Stimulated activated naive CD4-positive, alpha-beta T cell treated with Interleukin-2 at 50 U/mL for 16 hours (primary cell): ENCODE results near the gene CSNK1A1.
"Not testable (repeated sequence)": the region's sequence is repeated elsewhere in the genome, so short reads cannot be mapped to it uniquely, and the experiment has no call there.

Experiments
- DNase-seq: peaks from one replicate; lab custom pipeline; 2025; lab: John Stamatoyannopoulos, UW

The CSNK1A1 gene

DNA sequence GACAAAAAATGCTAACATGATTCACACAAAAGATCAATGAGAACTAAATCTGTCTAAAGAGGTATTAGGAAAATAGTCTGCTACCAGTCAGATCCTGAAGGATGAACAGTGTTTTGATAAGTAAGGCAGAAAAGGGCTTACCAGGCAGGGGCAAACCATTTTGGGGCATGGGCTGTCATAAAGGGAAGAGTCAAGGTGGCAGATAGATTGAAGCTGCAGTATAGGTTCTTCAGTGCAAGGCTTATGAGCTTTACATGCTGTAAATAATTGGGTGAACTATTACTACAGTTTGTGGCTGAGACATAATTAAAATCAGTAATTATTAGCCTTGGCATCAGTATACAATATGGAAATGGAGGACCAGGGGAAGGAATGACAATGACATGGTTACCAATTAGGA, 21.8 kb downstream of the CSNK1A1 start:
- DNase-seq, result no peak

DNA sequence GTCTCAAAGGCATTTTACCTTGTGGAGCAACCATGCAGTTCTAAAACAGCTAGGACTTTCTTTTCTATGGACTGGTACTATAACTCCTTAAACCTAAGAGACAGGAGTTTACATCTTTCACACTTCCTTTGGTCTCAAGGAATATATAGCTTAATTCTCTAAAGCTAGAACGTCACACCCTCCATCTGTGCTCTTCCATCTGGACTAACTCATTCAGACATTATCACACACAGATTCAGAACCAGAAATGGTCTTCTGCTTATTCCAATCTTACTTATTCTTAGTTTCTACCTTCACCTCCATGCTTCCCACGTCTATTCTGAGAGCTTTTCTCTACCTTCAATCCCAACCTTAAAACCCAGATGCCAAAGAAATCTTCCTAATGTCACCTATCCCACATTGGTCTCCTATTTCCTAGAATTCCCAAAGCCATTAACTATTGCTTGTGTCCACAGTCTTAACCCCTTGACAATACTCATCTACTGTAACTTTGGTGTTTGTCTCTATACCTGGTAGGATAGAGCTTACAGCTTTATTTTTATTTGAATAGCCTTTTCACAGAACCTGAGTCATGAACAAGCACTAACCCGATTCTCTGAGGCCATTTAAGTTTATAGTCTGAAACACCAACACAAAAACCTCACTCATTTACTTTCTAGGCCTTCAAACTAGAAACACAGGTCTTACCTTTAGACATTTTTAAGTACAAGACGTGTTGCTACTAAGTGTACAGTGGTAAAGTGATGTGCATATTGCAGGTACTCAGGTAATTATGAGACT, 22.8 kb downstream of the CSNK1A1 start:
- DNase-seq, result no peak

DNA sequence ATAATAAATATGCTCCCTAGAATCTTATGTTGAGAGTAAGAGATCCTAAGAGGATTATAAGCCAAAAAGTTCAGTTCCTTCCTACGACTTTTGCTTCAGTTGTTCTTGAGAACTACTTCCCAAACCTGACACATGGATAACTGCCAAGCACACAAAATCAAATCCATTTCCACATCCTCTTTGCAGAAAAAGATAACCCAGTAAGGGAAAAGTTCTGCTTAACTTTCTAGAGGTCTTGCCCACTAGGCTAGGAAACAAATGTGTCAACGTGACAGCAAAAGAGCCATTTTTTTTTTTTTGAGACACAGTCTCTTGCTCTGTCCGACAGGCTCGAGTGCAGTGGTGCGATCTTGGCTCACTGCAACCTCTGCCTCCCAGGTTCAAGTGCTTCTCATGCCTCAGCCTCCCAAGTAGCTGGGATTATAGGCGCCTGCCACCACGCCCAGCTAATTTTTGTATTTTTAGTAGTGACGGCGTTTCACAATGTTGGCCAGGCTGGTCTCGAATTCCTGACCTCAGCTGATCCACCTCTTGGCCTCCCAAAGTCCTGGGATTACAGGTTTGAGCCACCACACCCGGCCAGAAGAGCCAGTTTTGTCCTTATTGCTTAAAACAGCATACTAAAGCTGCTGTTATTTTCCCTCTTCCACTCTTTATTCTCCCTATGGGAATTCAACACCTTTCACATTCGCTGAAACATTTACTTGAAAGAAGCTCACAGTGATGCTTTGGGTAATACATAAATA, 24.2 kb downstream of the CSNK1A1 start:
- DNase-seq, result no peak

DNA sequence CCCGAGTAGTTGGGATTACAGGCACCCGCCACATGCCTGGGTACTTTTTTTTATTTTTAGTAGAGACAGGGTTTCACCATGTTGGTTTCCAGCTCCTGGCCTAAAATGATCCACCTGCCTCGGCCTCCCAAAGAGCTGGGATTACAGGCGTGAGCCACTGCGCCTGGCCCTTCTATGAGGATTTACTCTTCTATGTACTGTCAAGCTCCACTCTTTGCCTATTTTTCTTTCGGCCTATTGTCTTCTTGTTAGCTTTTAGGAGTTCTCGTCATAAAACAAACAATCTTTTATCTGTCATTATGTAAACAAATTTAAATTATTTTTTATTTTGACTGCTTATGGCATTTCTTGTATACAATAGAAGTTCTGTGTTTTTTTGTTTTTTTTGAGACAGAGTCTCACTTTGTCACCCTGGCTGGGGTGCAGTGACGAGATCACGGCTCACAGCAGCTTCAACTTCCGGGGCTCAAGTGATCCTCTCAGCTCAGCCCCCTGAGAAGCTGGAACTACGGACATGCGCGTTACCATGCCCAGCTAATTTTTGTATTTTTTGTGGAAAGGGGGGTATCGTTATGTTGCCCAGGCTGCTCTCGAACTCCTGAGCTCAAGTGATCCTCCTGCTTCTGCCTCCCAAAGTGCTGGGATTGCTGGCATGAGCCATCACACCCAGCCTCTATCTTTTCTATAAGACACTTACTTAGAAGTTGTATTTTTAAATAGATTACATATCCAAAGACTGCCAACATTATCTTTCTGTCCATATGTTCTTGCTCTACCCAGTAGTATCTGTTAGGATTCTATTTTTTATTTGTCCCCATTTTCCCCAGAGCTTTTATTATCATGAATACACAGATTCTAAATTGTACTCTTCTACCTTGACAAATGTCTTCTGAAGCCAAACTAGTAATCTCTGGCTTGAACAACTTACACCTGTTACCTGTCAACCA, 29.2 kb downstream of the CSNK1A1 start:
- no peak for DNase-seq

DNA sequence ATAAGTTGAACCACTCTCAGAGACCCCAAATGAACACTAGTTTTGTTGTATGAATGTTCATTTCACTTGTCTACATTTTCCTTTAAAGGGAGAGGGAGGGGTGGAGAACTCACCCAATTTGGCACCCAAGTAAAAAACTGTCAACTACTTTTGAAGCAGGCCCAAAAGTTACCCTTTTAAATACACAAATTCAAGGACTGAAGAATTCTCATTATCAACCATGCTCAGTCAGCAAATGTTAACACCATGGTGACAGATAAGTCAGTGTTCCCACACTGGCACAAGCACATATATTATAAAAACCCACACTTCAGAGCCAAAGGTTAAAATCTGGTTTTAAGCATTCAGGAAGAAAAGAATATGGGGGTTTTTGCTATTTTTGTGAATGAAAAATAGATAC, 31.6 kb downstream of the CSNK1A1 start:
- DNase-seq, result no peak

DNA sequence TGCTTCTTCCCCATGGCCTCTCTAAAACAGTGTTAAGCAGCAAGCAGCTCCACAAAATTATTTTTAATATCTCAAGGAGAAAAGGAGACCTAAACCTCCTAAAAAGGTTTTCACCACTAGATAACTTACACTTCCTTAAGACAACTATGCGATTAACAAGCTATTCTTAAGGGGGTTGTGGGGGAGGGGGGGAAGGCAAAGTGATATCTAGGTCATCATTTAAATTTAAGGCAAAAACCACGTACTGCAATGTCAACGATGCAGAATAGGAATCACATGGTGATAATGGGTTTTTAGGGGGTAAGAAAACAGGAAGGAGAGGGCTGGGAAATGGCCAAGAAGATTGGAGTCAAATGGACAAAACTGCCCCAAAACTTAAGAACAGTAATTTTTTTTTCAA, 32.6 kb downstream of the CSNK1A1 start:
- DNase-seq, result no peak

DNA sequence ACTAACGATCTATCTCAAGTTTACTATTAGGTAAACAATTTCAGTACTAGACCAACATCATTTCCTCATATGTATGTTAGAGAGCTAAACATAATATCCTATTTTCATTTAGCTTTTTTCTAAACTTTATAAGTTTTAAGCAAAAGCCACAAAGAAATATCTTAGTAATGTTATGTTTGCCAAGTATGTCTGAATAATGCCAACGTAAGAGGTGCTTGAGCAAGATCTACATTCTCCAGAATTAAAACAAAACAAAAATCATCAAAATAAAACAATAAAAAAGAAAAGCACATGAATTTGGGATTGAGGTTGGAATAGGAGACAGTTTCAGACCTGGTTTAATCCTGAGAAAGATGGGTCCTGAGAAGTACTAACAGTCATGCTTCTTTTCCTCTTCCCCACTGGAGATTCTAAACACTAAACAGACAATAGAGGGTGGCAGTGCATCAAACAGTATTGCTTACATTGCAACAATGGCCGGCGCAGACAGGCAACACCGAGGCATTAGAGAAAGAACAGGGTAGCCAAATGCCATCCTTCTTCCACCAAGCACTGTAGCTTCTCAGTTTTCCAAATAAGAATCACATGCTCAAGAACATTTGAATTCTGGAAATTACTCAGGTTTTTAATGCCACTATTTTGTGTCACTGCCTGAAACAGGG, 33.6 kb downstream of the CSNK1A1 start:
- no peak for DNase-seq

DNA sequence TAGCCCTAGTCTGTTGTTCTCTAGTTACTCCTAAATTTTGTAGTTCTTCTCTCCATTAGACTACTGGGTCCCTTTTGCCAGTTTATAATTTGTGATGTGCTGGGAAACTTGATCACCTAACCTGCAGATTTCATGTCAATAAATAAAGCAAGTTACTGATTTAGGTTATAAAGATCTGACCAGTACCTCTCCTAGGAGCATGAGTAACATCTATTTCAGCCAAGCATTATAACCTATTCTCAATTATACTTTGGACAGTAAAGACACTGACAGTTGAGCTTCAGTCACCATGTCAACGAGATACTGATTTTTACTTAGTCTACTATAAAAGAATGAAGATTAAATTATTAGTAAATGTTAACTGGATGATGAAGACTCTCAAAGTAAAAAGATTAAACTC, 36.7 kb downstream of the CSNK1A1 start:
- DNase-seq, result no peak

DNA sequence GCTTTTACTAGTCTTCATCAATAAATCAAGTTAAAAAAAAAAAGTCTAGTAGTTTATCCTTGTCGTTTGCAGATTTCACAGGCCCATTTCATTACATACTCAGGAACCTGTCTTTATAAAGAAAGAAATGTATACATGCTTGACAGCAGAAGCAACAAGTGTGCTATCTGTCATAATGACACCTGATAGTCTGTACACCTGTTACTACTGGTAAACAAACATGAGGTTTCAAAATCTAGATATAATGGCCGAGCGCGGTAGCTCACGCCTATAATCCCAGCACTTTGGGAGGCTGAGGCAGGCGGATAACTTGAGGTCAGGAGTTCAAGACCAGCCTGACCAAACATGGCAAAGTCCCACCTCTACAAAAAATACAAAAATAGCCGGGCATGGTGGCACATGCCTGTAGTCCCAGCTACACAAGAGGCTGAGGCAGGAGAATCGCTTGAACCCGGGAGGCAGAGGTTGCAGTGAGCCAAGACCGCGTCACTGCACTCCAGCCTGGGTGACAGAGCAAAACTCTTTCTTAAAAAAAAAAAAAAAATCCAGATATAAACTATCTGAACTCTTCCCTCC, 37.8 kb downstream of the CSNK1A1 start:
- not testable (repeated sequence) for DNase-seq

DNA sequence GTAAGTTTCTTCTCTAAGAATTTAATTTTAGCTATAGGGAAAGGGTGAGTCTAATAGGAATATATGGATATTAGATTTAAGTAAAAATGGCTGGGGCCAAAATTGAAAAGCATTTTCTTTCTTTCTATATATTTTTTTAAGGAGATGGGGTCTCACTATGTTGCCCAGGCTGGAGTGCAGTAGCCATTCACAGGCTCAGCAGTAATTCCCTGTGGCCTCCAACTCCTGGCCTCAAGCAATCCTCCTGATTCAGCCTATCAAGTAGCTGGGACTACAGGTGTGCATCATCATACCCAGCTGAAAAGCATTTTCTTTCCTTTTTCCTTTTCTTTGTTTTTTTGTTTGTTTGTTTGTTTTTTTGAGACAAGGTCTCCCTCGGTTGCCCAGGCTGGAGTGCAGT, 41.1 kb downstream of the CSNK1A1 start:
- no peak for DNase-seq

DNA sequence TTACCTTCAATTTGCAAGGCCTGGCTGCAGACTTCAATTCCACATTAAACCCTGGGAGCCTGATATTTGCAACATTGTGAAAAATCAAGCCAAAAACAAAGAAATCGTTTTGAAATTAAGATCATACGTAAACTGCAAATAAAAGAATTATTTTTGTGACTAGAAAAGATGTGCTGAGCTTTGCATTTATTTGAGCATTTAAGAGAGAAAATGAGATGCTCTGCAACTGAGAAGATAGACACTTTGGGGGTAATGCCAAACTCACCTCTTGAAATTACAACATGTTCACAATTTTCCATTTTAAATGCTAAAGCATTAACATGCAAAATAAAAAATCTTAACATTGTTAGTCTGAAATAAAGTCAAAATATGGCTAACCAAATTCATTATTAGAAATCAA, 46.6 kb downstream of the CSNK1A1 start:
- DNase-seq, result no peak

DNA sequence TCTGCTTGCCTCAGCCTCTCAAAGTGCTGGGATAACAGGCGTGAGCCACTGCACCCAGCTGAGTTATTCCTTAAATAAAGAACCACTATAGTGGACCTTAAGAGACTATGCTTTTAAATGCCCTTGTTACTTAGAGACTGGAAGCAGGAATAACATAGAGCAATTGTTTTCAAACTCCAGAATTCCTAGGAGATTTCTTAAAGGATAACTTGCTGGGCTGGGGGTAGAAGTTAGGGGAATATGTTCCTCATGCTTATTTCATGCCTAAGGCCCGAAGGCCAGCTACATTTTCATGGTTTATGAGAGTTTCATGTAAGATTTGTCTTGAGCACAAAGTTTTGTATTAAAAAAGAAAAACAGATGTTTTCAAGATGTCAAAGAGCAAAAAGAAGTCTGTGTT, 48.2 kb downstream of the CSNK1A1 start:
- DNase-seq, result no peak

DNA sequence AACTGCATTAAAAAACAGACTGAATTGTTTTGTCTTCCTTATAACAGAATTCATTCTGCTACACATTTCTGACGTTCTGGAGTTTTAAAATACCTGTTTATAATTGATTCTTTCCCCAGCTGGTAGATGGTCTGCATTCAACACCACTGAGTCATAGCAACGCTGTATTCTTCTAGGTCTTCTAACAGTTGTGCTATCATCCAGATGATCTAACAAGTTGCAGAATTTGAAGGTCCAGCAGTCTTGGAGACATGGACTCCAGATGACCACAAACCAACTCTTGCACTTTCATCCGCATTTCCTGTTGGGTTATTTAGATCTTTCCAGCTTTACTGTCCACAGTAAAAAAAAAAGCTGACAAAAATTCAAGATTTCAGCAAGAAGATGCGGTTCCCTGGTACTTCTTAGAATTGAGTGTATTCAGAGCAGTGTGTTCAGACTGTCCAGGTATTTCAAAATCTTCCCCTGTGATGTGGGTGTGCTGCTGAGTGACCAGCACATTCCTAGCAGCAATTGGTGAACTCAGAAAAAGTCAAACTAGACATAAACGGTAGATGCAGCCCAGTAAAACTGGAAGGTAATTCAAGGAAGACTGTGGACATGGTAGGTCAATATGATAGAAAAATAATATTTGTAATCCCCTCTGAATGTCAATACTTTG, 50.2 kb downstream of the CSNK1A1 start:
- no peak for DNase-seq

DNA sequence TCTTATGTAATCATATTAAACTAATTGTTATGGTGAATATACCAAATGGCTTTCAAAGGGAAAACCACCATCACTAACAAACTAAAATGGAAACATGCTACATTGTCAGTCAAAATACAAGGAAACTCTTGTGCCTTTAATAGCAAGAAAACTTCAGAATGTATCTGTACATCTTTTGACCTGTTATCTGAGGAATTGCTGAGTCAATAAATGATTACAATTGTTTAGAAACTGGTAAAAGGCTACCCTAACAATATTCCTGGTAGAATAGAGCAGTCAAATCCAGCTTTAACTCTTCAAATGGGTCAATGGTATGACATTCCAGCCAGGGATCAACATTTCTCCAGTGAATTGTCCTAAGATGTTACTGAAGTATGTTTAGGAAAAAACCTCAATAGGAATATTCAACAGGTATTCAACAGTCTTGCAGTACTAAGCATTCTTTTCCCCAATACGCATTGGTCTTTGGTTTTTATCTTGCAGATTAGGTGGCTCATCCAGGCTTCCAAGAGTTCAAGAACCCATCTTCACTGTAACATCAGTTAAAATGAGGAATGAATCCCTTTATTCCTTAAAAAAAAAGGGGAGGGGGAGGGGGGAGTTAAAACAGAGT, 52.4 kb downstream of the CSNK1A1 start:
- no peak for DNase-seq

DNA sequence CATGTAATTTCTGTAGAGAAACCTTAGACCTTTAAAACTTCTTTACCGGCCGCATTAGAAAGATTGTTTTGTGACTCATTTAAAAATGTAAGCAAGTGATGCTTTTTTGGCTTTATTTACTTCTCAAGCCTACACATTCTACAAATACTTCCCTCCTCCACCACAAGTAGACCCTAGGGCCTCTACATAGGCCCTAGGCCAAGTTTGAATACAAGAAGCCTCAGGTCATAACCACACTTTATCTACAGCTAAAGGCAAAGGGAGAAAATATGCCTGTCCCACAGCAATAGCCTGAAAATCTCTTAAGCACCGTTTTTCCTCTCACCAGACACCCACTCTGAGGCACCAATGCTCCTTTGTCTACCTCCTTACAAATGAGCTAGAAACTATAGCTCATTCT, 53.9 kb downstream of the CSNK1A1 start:
- no peak for DNase-seq

DNA sequence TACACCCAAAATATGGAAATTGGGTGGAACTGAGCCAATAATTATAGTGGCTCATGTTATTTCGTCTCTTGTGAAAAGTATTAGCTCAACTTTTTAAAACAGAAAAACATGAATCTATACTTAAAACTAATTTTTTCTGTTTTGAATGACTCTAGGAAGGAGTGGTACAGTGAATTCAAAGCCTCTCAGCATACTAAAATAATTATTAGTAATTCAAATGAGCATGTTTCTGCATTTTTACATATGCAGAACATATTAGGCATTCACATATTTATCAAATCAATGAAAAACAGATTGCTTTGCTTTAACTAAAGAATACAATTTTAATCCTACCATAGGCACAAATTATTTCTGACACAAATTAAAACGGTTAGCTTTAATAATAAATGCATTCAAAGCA, 54.3 kb downstream of the CSNK1A1 start:
- DNase-seq, result no peak

DNA sequence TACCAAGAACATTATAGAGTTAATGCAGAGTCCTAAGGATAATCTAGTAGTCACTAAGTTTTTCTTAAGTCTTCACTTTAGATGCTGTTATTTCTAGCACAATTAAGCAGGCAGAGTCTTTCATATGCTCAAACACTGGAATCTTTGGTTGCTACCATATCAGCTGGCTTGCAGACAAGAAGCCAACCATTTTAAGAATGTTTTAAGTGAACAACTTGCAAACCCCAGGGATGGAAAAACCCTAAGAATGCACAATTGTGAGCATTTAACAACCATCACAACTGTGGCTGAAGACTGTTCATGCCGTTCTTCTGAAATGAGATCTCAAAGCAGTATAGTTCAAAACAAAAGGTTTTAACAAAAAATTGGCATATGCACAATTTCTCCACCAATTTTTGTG, 55.1 kb downstream of the CSNK1A1 start:
- DNase-seq, result no peak

DNA sequence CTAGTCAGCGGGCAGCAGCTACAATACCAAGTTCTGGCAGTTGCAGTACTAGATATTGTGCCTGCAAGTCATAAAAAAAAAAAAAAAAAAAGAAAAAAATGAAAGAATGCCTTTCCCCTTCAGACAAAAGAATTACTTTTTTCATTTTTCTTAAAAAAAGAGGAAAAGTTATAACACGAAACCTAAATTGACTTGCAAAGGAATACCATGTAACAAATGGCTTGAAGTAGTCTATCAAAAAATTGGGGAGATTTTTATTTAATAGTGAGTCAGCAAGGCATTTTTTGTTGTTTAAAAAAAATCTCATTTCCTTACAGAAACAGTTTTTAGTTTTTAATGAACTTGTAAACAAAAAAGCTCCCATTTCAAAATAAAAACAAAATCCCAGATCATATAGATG, 55.6 kb downstream of the CSNK1A1 start:
- DNase-seq, result no peak

DNA sequence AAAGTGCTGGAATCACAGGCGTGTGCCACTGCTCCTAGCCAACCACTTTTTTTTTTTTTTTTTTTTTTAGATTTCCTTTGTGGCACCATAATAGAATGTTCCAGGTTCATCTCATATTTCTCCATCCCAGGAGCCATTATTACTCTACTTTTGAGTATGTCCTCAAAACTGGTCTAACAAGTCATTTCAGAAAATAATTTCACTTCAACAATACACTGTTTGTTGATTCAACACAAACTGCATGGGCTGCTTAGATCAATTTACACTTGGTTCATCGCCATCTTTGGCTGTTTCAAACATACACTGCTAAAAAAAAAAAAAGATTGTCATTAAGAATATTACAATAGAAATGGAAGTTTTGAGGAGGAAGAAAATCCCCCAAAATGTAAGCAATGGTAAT, 57.9 kb downstream of the CSNK1A1 start:
- DNase-seq, result no peak

DNA sequence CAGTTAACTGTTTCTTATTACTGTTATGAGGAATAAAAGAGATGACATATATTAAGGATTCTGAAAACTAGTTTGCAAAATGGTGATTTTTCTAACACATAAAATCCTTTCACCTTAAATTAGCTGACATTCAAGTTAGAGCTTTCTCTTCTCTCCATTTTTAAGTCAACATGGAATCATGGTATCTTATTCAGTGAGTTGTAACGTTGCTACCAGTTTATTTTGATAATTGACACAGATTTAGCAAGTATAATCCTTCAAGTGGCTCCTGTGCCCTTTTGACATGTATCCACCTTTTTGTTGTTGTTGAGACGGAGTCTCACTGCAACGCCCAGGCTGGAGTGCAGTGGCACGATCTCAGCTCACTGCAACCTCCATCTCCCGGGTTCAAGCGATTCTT, 58.5 kb downstream of the CSNK1A1 start:
- DNase-seq, result no peak
